ENCODE results near the gene LHB. TPM values are rescaled to one million over a fixed set of nuclear protein-coding genes. Genes with fewer than 3 reads are reported as not detected.
"Not testable (repeated sequence)": the region's sequence is repeated elsewhere in the genome, so short reads cannot be mapped to it uniquely, and the experiment has no call there.

The LHB gene
- total RNA-seq, 1 donor from 2014 or later: not detected

DNA sequence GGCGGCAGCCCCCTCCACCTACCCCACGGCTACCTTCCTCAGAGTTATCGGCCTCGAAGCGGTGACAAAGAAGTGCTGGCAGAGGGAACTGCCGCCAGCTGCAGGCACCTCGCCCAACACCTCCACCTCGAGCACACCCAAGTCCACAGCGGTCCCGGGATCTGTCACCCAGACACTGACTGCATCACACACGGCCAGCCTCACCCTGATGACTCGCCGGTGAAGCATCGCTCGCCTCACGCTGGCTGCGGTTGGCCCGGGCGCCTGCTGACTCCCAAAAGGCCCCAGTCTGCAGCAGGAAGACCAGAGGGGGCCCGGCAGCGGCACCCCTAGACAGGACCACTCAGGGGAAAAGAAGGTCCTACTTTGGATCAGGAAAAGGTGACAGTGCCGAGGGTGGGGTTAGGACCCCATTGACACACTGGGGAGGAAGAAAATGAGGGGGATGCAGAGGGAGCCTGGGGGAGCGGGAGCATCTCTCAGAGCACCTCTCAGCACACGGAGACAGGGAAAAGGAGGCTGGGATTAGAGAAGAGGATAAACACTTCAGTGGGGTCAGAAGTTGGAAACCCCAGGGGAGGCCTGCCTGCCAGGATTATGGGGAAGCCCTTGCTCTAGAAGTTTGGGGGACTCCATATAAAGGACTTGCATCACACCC lies 33.6 kb upstream of the LHB start:
- H3K4me3 Mint-ChIP-seq (ENCODE audit: low read depth); H3K4me1 Mint-ChIP-seq (ENCODE audit: low read depth); H3K9me3 Mint-ChIP-seq; H3K36me3 Mint-ChIP-seq (ENCODE audit: low read depth); DNase-seq (ENCODE audit: low spot score); H3K27ac Mint-ChIP-seq; H3K27me3 Mint-ChIP-seq (ENCODE audit: low read depth); intact Hi-C loops (cut with micrococcal nuclease): not testable (repeated sequence)

DNA sequence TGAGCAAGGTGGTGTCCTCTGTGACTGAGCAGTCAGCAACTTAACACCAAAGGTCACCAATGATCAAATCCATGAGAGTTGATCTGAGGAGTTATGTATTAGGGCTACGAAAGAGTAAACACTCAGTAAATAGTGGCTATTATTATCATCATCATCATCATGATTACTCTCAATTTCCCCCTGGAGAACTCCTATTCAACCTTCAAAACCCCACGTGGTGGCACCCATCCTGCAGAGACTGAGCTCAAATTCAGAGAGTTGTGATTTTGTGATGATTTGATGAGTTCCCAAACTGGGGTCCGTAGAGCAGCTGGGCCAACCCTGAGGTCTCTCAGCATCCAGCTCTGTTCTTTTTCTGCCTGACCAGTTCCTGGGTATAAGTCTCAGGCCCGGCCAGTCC lies 32.9 kb upstream of the LHB start:
- H3K27me3 Mint-ChIP-seq (ENCODE audit: low read depth); H3K27ac Mint-ChIP-seq; H3K9me3 Mint-ChIP-seq; H3K36me3 Mint-ChIP-seq (ENCODE audit: low read depth); DNase-seq (ENCODE audit: low spot score); intact Hi-C loops (cut with micrococcal nuclease); H3K4me1 Mint-ChIP-seq (ENCODE audit: low read depth); H3K4me3 Mint-ChIP-seq (ENCODE audit: low read depth): not testable (repeated sequence)

DNA sequence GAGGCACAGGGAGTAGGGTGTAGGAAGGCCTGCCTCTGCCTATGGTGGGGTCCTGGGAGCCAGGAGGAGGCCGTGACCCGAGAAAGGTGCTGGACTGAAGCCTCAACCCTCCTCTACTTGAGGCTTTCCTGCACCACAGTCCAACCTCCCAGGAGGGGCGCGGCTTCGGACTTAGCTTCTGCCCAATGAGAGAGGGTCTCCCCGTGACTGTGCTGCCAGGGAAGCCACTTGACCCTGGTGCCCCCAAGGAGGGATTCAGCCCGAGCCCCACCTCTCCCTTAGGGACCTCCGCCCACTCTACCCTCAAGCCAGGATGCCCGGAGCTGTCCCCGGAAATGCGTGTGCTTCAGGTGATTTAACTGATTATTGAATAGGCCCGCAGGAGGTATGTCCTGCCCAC lies 32.1 kb upstream of the LHB start, which contains the start of gene CGB8:
Gene CGB8, minus strand, starts transcription at position 101 of the 400 bp plus-strand sequence. CDS start 372 bp downstream, outside the sequence.
- H3K9me3 Mint-ChIP-seq; H3K36me3 Mint-ChIP-seq (ENCODE audit: low read depth); H3K27me3 Mint-ChIP-seq (ENCODE audit: low read depth); intact Hi-C loops (cut with micrococcal nuclease); DNase-seq (ENCODE audit: low spot score); H3K4me1 Mint-ChIP-seq (ENCODE audit: low read depth); H3K27ac Mint-ChIP-seq; H3K4me3 Mint-ChIP-seq (ENCODE audit: low read depth): not testable (repeated sequence)

DNA sequence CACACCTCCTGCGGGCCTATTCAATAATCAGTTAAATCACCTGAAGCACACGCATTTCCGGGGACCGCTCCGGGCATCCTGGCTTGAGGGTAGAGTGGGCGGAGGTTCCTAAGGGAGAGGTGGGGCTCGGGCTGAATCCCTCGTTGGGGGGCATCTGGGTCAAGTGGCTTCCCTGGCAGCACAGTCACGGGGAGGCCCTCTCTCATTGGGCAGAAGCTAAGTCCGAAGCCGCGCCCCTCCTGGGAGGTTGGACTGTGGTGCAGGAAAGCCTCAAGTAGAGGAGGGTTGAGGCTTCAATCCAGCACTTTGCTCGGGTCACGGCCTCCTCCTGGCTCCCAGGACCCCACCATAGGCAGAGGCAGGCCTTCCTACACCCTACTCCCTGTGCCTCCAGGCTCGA lies 26.7 kb upstream of the LHB start, which contains the start of gene CGB5:
Gene CGB5, plus strand, starts transcription at position 301 of the 400 bp plus-strand sequence. CDS start 362 bp downstream, outside the sequence.
- intact Hi-C loops (cut with micrococcal nuclease); H3K36me3 Mint-ChIP-seq (ENCODE audit: low read depth); H3K4me3 Mint-ChIP-seq (ENCODE audit: low read depth); H3K27ac Mint-ChIP-seq; DNase-seq (ENCODE audit: low spot score); H3K27me3 Mint-ChIP-seq (ENCODE audit: low read depth); H3K9me3 Mint-ChIP-seq; H3K4me1 Mint-ChIP-seq (ENCODE audit: low read depth): not testable (repeated sequence)

DNA sequence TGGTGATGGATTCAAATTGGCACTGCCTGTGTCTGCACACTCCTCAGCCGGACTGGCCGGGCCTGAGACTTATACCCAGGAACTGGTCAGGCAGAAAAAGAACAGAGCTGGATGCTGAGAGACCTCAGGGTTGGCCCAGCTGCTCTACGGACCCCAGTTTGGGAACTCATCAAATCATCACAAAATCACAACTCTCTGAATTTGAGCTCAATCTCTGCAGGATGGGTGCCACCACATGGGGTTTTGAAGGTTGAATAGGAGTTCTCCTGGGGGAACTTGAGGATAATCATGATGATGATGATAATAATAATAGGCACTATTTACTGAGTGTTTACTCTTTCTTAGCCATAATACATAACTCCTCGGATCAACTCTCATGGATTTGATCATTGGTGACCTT lies 25.8 kb upstream of the LHB start:
- H3K4me3 Mint-ChIP-seq (ENCODE audit: low read depth); DNase-seq (ENCODE audit: low spot score); H3K9me3 Mint-ChIP-seq; intact Hi-C loops (cut with micrococcal nuclease); H3K36me3 Mint-ChIP-seq (ENCODE audit: low read depth); H3K4me1 Mint-ChIP-seq (ENCODE audit: low read depth); H3K27me3 Mint-ChIP-seq (ENCODE audit: low read depth); H3K27ac Mint-ChIP-seq: not testable (repeated sequence)

DNA sequence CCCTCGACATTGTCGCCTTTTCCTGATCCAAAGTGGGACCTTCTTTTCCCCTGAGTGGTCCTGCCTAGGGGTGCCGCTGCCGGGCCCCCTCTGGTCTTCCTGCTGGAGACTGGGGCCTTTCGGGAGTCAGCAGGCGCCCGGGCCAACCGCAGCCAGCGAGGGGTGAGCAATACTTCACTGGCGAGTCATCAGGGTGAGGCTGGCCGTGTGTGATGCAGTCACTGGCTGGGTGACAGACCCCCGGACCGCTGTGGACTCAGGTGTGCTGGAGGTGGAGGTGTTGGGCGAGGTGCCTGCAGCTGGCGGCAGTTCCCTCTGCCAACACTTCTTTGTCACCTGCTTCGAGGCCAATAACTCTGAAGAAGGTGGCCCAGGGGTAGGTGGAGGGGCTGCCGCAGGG lies 25.3 kb upstream of the LHB start:
- Mint-ChIP-seq H3K4me3 (ENCODE audit: low read depth) (no peak overlapping the region), H3K4me1 (ENCODE audit: low read depth) (no peaks in the 10 kb centered on the region), H3K27me3 (ENCODE audit: low read depth) (no peaks in the 10 kb centered on the region), H3K9me3 (no peaks in the 10 kb centered on the region), H3K36me3 (ENCODE audit: low read depth) (no peaks in the 10 kb centered on the region), H3K27ac (no peak overlapping the region)
- intact Hi-C loops (cut with micrococcal nuclease): no loop called here
- no peak for DNase-seq (ENCODE audit: low spot score)

DNA sequence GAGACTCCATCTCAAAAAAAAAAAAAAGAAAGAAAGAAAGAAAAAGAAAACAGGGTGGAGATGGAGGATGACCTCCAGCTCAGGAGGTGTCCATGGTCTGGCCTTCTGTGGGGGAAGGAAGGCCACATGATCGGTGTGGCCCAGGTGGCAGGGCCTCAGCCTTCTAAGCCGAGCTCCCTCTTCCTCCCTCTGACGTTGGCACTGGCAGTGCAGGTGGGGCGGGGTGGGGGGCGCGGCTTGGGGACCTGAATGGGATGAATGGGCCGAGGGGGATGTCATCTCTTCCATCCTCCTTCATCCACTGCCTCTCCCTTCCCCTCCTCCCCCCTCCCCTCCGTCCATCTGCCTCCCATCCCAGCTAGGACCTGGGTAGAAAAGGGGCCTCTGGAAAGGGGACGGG lies 22.8 kb upstream of the LHB start:
- H3K4me1 Mint-ChIP-seq (ENCODE audit: low read depth); H3K36me3 Mint-ChIP-seq (ENCODE audit: low read depth); H3K27ac Mint-ChIP-seq; H3K4me3 Mint-ChIP-seq (ENCODE audit: low read depth); DNase-seq (ENCODE audit: low spot score); intact Hi-C loops (cut with micrococcal nuclease); H3K27me3 Mint-ChIP-seq (ENCODE audit: low read depth); H3K9me3 Mint-ChIP-seq: not testable (repeated sequence)

DNA sequence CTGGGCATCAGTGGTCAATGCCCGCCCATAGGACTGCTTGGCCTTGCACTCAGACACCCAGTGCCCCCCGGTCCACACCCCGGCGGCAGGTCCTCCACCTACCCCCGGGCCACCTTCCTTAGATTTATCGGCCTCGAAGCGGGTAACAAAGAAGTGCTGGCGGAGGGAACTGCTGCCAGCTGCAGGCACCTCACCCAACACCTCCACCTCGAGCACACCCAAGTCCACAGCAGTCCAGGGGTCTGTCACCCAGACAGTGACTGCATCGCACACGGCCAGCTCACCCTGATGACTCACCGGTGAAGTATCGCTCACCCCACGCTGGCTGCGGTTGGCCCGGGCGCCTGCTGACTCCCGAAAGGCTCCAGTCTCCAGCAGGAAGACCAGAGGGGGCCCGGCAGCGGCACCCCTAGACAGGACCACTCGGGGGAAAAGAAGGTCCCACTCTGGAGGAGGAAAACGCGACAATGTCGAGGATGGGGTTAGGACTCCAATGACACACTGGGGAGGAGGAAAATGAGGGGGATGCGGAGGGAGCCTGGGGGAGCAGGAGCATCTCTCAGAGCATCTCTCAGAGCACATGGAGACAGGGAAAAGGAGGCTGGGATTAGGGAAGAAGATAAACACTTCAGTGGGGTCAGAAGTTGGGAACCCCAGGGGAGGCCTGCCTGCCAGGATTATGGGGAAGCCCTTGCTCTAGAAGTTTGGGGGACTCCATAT lies 21.8 kb upstream of the LHB start:
- H3K27ac Mint-ChIP-seq; intact Hi-C loops (cut with micrococcal nuclease); H3K36me3 Mint-ChIP-seq (ENCODE audit: low read depth); H3K4me1 Mint-ChIP-seq (ENCODE audit: low read depth); H3K27me3 Mint-ChIP-seq (ENCODE audit: low read depth); H3K9me3 Mint-ChIP-seq; H3K4me3 Mint-ChIP-seq (ENCODE audit: low read depth); DNase-seq (ENCODE audit: low spot score): not testable (repeated sequence)

DNA sequence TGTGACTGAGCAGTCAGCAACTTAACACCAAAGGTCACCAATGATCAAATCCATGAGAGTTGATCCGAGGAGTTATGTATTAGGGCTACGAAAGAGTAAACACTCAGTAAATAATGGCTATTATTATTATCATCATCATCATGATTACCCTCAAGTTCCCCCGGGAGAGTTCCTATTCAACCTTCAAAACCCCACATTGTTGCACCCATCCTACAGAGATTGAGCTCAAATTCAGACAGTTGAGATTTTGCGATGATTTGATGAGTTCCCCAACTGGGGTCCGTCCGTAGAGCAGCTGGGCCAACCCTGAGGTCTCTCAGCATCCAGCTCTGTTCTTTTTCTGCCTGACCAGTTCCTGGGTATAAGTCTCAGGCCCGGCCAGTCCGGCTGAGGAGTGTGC lies 21.2 kb upstream of the LHB start:
- H3K27me3 Mint-ChIP-seq (ENCODE audit: low read depth); H3K4me3 Mint-ChIP-seq (ENCODE audit: low read depth); H3K9me3 Mint-ChIP-seq; intact Hi-C loops (cut with micrococcal nuclease); H3K36me3 Mint-ChIP-seq (ENCODE audit: low read depth); H3K4me1 Mint-ChIP-seq (ENCODE audit: low read depth); DNase-seq (ENCODE audit: low spot score); H3K27ac Mint-ChIP-seq: not testable (repeated sequence)

DNA sequence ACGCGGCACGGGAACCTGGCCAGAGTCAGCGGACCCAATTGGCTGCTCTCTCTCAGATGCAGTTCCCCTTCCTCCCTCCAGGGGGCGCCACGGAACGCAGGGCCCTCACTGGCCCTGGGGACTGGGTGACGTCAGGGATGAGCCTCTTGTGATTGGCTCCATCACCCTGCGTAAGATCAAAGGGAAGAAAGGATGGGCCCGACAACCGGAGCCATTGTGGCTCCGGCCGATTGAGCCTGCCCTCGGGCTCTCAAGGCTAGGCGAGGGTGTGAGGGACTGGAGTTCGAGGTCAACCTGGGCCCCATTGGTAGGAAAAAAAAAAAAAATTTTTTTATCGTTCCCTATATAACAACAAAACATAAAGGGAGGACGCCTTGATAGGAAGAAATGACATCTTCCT lies 19.9 kb upstream of the LHB start, which contains the start of gene CGB1:
Gene CGB1, minus strand, starts transcription at position 81 of the 400 bp plus-strand sequence. CDS start 184 bp downstream, outside the sequence.
- H3K4me3 Mint-ChIP-seq (ENCODE audit: low read depth); H3K36me3 Mint-ChIP-seq (ENCODE audit: low read depth); intact Hi-C loops (cut with micrococcal nuclease); H3K27ac Mint-ChIP-seq; H3K27me3 Mint-ChIP-seq (ENCODE audit: low read depth); H3K9me3 Mint-ChIP-seq; H3K4me1 Mint-ChIP-seq (ENCODE audit: low read depth): not testable (repeated sequence)
- DNase-seq (ENCODE audit: low spot score): peak; percentile 44

DNA sequence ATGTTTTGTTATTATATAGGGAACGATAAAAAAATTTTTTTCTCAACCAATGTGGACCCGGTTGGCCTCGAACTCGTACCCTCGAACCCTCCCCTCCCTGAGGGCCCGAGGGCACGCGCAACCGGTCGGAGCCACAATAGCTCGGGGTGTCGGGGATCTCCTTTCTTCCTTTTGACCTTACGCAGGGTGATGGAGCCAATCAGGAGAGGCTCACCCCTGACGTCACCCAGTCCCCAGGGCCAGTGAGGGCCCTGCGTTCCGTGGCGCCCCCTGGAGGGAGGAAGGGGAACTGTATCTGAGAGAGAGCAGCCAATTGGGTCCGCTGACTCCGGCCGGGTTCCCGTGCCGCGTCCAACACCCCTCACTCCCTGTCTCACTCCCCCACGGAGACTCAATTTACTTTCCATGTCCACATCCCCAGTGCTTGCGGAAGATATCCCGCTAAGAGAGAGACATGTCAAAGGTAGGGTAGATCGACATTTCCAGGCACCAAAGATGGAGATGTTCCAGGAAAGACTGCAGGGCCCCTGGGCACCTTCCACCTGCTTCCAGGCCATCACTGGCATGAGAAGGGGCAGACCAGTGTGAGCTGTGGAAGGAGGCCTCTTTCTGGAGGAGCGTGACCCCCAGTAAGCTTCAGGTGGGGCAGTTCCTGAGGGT lies 14.9 kb upstream of the LHB start, which contains the start of gene CGB2:
Gene CGB2, plus strand, starts transcription at position 249 of the 660 bp plus-strand sequence. Its CDS starts 206 bp downstream, at position 455.
- H3K4me1 Mint-ChIP-seq (ENCODE audit: low read depth); H3K27me3 Mint-ChIP-seq (ENCODE audit: low read depth); H3K9me3 Mint-ChIP-seq; H3K36me3 Mint-ChIP-seq (ENCODE audit: low read depth); intact Hi-C loops (cut with micrococcal nuclease); H3K27ac Mint-ChIP-seq: not testable (repeated sequence)
- DNase-seq (ENCODE audit: low spot score): peak; percentile 69
- peak within 1 kb of the TSS; percentile 66 for H3K4me3 Mint-ChIP-seq (ENCODE audit: low read depth)

DNA sequence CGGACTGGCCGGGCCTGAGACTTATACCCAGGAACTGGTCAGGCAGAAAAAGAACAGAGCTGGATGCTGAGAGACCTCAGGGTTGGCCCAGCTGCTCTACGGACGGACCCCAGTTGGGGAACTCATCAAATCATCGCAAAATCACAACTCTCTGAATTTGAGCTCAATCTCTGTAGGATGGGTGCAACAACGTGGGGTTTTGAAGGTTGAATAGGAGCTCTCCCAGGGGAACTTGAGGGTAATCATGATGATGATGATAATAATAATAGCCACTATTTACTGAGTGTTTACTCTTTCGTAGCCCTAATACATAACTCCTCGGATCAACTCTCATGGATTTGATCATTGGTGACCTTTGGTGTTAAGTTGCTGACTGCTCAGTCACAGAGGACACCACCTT lies 13.4 kb upstream of the LHB start:
- DNase-seq (ENCODE audit: low spot score); intact Hi-C loops (cut with micrococcal nuclease); H3K36me3 Mint-ChIP-seq (ENCODE audit: low read depth); H3K4me3 Mint-ChIP-seq (ENCODE audit: low read depth); H3K9me3 Mint-ChIP-seq; H3K27ac Mint-ChIP-seq; H3K27me3 Mint-ChIP-seq (ENCODE audit: low read depth); H3K4me1 Mint-ChIP-seq (ENCODE audit: low read depth): not testable (repeated sequence)

DNA sequence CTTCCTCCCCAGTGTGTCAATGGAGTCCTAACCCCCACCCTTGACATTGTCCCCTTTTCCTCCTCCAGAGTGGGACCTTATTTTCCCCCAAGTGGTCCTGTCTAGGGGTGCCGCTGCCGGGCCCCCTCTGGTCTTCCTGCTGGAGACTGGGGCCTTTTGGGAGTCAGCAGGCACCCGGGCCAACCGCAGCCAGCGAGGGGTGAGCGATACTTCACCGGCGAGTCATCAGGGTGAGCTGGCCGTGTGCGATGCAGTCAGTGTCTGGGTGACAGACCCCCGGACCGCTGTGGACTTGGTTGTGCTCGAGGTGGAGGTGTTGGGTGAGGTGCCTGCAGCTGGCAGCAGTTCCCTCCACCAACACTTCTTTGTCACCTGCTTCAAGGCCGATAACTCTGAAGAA lies 12.9 kb upstream of the LHB start:
- H3K27ac Mint-ChIP-seq; H3K36me3 Mint-ChIP-seq (ENCODE audit: low read depth); H3K27me3 Mint-ChIP-seq (ENCODE audit: low read depth); H3K9me3 Mint-ChIP-seq; intact Hi-C loops (cut with micrococcal nuclease); DNase-seq (ENCODE audit: low spot score); H3K4me1 Mint-ChIP-seq (ENCODE audit: low read depth); H3K4me3 Mint-ChIP-seq (ENCODE audit: low read depth): not testable (repeated sequence)
